ENCODE data around the gene PDZD7.

Gene PDZD7

DNA sequence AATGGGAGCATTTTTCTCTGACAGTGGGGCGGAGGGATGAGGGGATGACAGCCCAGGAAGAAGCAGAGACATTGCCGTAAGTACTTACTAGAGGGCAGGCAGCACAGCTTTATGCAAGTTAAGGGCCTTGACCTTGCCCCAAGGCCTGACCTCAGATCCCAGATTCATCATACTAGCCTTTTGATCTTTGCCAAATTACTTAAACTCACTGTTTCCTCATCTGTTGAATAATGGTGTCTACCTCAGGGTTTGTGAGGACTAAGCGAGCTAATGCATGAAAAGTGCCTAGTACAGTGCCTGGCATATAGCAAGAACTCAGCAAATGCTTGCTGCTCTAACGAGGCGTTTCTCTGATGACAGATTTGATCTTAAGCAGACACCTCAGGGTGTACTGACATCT, 65.1 kb downstream of the PDZD7 start:
- TF ChIP-seq, protein P1, sequence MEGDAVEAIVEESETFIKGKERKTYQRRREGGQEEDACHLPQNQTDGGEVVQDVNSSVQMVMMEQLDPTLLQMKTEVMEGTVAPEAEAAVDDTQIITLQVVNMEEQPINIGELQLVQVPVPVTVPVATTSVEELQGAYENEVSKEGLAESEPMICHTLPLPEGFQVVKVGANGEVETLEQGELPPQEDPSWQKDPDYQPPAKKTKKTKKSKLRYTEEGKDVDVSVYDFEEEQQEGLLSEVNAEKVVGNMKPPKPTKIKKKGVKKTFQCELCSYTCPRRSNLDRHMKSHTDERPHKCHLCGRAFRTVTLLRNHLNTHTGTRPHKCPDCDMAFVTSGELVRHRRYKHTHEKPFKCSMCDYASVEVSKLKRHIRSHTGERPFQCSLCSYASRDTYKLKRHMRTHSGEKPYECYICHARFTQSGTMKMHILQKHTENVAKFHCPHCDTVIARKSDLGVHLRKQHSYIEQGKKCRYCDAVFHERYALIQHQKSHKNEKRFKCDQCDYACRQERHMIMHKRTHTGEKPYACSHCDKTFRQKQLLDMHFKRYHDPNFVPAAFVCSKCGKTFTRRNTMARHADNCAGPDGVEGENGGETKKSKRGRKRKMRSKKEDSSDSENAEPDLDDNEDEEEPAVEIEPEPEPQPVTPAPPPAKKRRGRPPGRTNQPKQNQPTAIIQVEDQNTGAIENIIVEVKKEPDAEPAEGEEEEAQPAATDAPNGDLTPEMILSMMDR (IDR thresholded peaks at IDR 0.05; ENCODE audit: low read depth, low read length) = no peak
- in situ Hi-C loops (cut with HindIII; ENCODE audit: low sequenced_read_pairs) = no loop called here
- DNase-seq (ENCODE audit: low read depth, low spot score) = no peak
- H3K4me3 ChIP-seq (ENCODE audit: low read depth, low read length) = no peak overlapping the region

DNA sequence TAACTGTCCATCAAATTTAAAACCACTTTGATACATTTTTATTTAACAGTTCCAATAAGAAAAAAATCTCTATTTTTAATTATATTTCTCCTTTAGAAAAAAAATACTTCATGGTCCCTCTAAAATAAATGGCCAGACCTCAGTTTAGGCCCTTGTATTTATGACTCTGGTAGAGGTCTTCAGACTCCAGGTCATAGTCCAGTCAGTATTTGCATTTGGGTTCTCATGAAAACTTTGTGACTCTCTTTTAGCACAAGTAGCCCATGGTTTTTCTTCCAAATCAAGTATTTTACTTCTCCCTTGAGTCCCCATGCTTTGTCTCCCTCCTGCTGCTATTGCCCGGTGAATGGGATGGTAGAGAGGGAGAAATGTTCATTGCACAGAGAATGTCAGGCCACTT, 67.1 kb downstream of the PDZD7 start:
- TF ChIP-seq, protein P1 (IDR thresholded peaks at IDR 0.05; ENCODE audit: low read depth, low read length) = no peak
- no peak overlapping the region for H3K4me3 ChIP-seq (ENCODE audit: low read depth, low read length)
- no peak for DNase-seq (ENCODE audit: low read depth, low spot score)
- in situ Hi-C loops (cut with HindIII; ENCODE audit: low sequenced_read_pairs) = no loop called here

DNA sequence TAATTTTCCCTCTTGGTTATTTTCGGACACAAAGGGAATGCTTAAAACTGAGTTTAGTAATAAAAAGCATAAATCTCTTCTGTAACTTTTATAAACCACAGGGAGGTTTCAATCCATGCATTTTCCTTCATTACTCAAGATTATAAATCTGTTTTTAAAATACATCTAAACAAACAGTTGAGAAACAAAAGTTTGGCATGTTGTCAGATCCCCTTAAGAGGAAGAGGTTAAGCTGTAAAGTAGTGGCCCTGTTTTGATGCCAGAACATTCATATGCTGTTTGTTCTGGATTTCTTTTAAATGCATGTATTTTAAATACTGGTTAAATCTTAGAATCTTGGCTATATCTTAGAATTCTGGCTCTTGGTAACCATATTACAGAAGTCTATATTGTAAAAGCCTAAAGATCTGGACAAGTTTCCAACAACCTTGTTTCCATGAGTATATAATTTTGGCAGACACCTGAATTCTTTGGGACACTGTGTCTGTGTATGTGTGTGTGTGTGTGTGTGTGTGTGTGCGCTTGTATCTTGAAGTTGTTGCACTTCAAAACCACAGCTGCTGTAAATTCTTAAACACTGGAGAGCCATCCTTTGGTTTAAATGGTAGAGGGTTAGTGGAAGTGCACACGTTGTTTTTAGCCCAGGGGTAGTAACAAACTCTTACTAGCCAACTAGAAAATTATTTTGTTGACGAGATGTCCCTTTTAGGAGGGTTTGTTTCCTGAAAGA, 68.4 kb downstream of the PDZD7 start:
- in situ Hi-C loops (cut with HindIII; ENCODE audit: low sequenced_read_pairs) = no loop called here
- TF ChIP-seq, protein P1 (IDR thresholded peaks at IDR 0.05; ENCODE audit: low read depth, low read length) = no peak
- H3K4me3 ChIP-seq (ENCODE audit: low read depth, low read length) = no peak overlapping the region
- no peak for DNase-seq (ENCODE audit: low read depth, low spot score)

DNA sequence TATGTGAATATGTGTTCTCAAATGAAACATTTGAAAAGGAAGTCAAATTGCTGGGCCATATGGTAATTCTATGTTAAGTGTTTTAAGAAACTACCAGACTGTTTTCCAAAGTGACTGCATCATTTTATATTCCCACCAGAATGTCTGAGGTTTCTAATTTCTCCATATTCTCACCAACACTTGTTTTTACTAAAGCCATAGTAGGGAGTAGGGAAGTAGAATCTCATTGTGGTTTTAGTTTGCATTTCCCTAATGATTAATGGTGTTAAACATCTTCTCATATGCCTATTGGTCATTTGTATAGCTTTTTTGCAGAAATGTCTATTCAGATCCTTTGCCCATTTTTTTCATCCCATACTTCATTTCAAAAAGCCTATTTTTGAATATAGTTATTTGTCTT, 70.7 kb downstream of the PDZD7 start:
- DNase-seq (ENCODE audit: low read depth, low spot score) = no peak
- TF ChIP-seq, protein P1 (IDR thresholded peaks at IDR 0.05; ENCODE audit: low read depth, low read length) = no peak
- no peak overlapping the region for H3K4me3 ChIP-seq (ENCODE audit: low read depth, low read length)
- in situ Hi-C loops (cut with HindIII; ENCODE audit: low sequenced_read_pairs) = no loop called here

Data from astrocyte of the spinal cord (primary cell).